ENCODE results near the gene PTPN1. TPM values are rescaled to one million over a fixed set of nuclear protein-coding genes. Genes with fewer than 3 reads are reported as not detected.

The PTPN1 gene
- total and polyA plus RNA-seq, 2 donors (not counting 1 experiment from before 2014, with no cell fraction given): 20.0 to 28.7 TPM

- Histone ChIP-seq H3K4me3 (replicated peaks in 1 of 4; ENCODE audit: control extremely low read depth in 1 of 4, insufficient read depth in 1 of 4, low read depth in 3 of 4, low read length in 4 of 4) (no peak overlapping the region), H3K79me2 (ENCODE audit: control insufficient read depth, insufficient read depth, low read length) (peaks cover 87% of the 10 kb centered on the region), H2AFZ (ENCODE audit: low read length) (no peak overlapping the region), H4K20me1 (ENCODE audit: control insufficient read depth, extremely low read depth, insufficient read depth, low read length) (no peaks in the 10 kb centered on the region), H3K27ac (ENCODE audit: insufficient read depth, low read length) (no peak overlapping the region), H3K36me3 (ENCODE audit: control insufficient read depth, insufficient read depth, low read length) (no peaks in the 10 kb centered on the region), H3K9me3 (ENCODE audit: control insufficient read depth, insufficient read depth, low read depth, low read length) (no peaks in the 10 kb centered on the region), H3K27me3 (ENCODE audit: control insufficient read depth, insufficient read depth, low read length) (no peaks in the 10 kb centered on the region), H3K4me1 (ENCODE audit: control insufficient read depth, extremely low read depth, insufficient read depth, low read length) (peaks cover 13% of the 10 kb centered on the region), H3K9ac (ENCODE audit: insufficient read depth, low read length) (no peak overlapping the region), H3K4me2 (ENCODE audit: extremely low read depth, insufficient read depth, low read length) (no peak overlapping the region)
- DNase-seq (ENCODE audit: low read depth in 2 of 2): no peak
- TF ChIP-seq EZH2 (IDR thresholded peaks at IDR 0.05; ENCODE audit: low read length, missing control alignments) (no peak), CTCF (conservative IDR thresholded peaks at IDR 0.05 in 1 of 2, IDR thresholded peaks at IDR 0.05 in 1 of 2; ENCODE audit: low read depth in 1 of 2, low read length in 2 of 2) (no peak)
These were observed 13.5 kb downstream of the PTPN1 start for GRCh38 chr20:50523552-50524167.

GRCh38 chr20:50525681-50526080 is 15.5 kb downstream of the PTPN1 start:
- no peak for TF ChIP-seq CTCF (conservative IDR thresholded peaks at IDR 0.05 in 1 of 2, IDR thresholded peaks at IDR 0.05 in 1 of 2; ENCODE audit: low read depth in 1 of 2, low read length in 2 of 2)
- no peak for TF ChIP-seq EZH2 (IDR thresholded peaks at IDR 0.05; ENCODE audit: low read length, missing control alignments)
- H4K20me1 ChIP-seq (ENCODE audit: control insufficient read depth, extremely low read depth, insufficient read depth, low read length): no peaks in the 10 kb centered on the region

GRCh38 chr20:50526403-50526989 is 16.3 kb downstream of the PTPN1 start:
- TF ChIP-seq EZH2 (IDR thresholded peaks at IDR 0.05; ENCODE audit: low read length, missing control alignments): no peak
- TF ChIP-seq CTCF (conservative IDR thresholded peaks at IDR 0.05 in 1 of 2, IDR thresholded peaks at IDR 0.05 in 1 of 2; ENCODE audit: low read depth in 1 of 2, low read length in 2 of 2): no peak
- H3K4me3 ChIP-seq (replicated peaks in 1 of 4; ENCODE audit: control extremely low read depth in 1 of 4, insufficient read depth in 1 of 4, low read depth in 3 of 4, low read length in 4 of 4): no peak overlapping the region
- H3K27ac ChIP-seq (ENCODE audit: insufficient read depth, low read length): no peak overlapping the region
- H3K27me3 ChIP-seq (ENCODE audit: control insufficient read depth, insufficient read depth, low read length): no peaks in the 10 kb centered on the region
- no peaks in the 10 kb centered on the region for H4K20me1 ChIP-seq (ENCODE audit: control insufficient read depth, extremely low read depth, insufficient read depth, low read length)
- DNase-seq (ENCODE audit: low read depth in 2 of 2): peak in 1 of 2 donors; percentile 61
- H3K4me1 ChIP-seq (ENCODE audit: control insufficient read depth, extremely low read depth, insufficient read depth, low read length): peaks cover 8% of the 10 kb centered on the region
- no peak overlapping the region for H2AFZ ChIP-seq (ENCODE audit: low read length)
- H3K79me2 ChIP-seq (ENCODE audit: control insufficient read depth, insufficient read depth, low read length): peaks cover 86% of the 10 kb centered on the region
- no peaks in the 10 kb centered on the region for H3K36me3 ChIP-seq (ENCODE audit: control insufficient read depth, insufficient read depth, low read length)
- no peaks in the 10 kb centered on the region for H3K9me3 ChIP-seq (ENCODE audit: control insufficient read depth, insufficient read depth, low read depth, low read length)
- H3K4me2 ChIP-seq (ENCODE audit: extremely low read depth, insufficient read depth, low read length): no peak overlapping the region
- no peak overlapping the region for H3K9ac ChIP-seq (ENCODE audit: insufficient read depth, low read length)

More at GRCh38 chr20:50525681-50526080, 15.5 kb downstream of the PTPN1 start:
- H2AFZ ChIP-seq (ENCODE audit: low read length): no peak overlapping the region
- H3K4me2 ChIP-seq (ENCODE audit: extremely low read depth, insufficient read depth, low read length): no peak overlapping the region
- no peak overlapping the region for H3K27ac ChIP-seq (ENCODE audit: insufficient read depth, low read length)
- no peaks in the 10 kb centered on the region for H3K9me3 ChIP-seq (ENCODE audit: control insufficient read depth, insufficient read depth, low read depth, low read length)
- H3K27me3 ChIP-seq (ENCODE audit: control insufficient read depth, insufficient read depth, low read length): no peaks in the 10 kb centered on the region
- H3K4me3 ChIP-seq (replicated peaks in 1 of 4; ENCODE audit: control extremely low read depth in 1 of 4, insufficient read depth in 1 of 4, low read depth in 3 of 4, low read length in 4 of 4): no peak overlapping the region
- H3K79me2 ChIP-seq (ENCODE audit: control insufficient read depth, insufficient read depth, low read length): peaks cover 86% of the 10 kb centered on the region
- H3K4me1 ChIP-seq (ENCODE audit: control insufficient read depth, extremely low read depth, insufficient read depth, low read length): peaks cover 8% of the 10 kb centered on the region
- no peak overlapping the region for H3K9ac ChIP-seq (ENCODE audit: insufficient read depth, low read length)
- no peak for DNase-seq (ENCODE audit: low read depth in 2 of 2)
- H3K36me3 ChIP-seq (ENCODE audit: control insufficient read depth, insufficient read depth, low read length): no peaks in the 10 kb centered on the region
